Fibroblast of pulmonary artery (primary cell): ENCODE results near the gene GLG1.

ENCODE experiments used
- DNase-seq: peaks from one replicate; pipeline ENCODE4 v3.0.0-alpha.2; 2010; ENCODE audit warnings: low read depth
- H3K4me3 ChIP-seq: replicated peaks from 2 replicates; pipeline ENCODE4 v1.5.1; 2011; ENCODE audit warnings: low read depth, mild to moderate bottlenecking, control low read depth, low read length, moderate library complexity
- TF ChIP-seq, protein P1 (sequence below): IDR thresholded peaks from 2 replicates; pipeline ENCODE4 v1.5.1; 2011; ENCODE audit warnings: mild to moderate bottlenecking, control low read depth, low read length, inconsistent platforms; ENCODE audit errors: missing control alignments

Gene GLG1

DNA sequence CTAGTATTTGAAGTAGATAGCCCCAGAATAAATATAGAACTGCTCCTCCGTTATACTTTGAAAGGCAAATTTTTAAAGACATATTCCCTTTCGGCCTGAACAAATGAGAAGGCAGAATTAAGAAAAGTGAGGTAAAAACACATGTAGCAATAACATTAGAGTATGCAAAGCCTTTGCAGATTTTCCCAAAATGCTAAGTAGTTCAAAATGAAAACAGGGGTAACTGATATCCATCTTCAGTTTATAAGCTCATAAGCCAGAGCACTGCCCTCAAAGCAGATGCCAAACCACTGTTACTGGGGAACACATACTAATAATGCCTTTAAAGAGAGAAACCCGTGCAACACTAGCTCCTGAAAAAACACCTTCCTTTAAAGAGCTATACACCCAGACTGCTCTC, 134.4 kb downstream of the GLG1 start:
- H3K4me3 ChIP-seq, result no peak overlapping the region
- TF ChIP-seq, protein P1, sequence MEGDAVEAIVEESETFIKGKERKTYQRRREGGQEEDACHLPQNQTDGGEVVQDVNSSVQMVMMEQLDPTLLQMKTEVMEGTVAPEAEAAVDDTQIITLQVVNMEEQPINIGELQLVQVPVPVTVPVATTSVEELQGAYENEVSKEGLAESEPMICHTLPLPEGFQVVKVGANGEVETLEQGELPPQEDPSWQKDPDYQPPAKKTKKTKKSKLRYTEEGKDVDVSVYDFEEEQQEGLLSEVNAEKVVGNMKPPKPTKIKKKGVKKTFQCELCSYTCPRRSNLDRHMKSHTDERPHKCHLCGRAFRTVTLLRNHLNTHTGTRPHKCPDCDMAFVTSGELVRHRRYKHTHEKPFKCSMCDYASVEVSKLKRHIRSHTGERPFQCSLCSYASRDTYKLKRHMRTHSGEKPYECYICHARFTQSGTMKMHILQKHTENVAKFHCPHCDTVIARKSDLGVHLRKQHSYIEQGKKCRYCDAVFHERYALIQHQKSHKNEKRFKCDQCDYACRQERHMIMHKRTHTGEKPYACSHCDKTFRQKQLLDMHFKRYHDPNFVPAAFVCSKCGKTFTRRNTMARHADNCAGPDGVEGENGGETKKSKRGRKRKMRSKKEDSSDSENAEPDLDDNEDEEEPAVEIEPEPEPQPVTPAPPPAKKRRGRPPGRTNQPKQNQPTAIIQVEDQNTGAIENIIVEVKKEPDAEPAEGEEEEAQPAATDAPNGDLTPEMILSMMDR, result no peak
- no peak for DNase-seq

GRCh38 chr16:74472010-74472409, 134.9 kb downstream of the GLG1 start:
- H3K4me3 ChIP-seq, result no peak overlapping the region
- DNase-seq, result no peak
- TF ChIP-seq, protein P1, result no peak

GRCh38 chr16:74469946-74470478, 136.9 kb downstream of the GLG1 start:
- H3K4me3 ChIP-seq, result no peak overlapping the region
- TF ChIP-seq, protein P1, result no peak
- no peak for DNase-seq

DNA sequence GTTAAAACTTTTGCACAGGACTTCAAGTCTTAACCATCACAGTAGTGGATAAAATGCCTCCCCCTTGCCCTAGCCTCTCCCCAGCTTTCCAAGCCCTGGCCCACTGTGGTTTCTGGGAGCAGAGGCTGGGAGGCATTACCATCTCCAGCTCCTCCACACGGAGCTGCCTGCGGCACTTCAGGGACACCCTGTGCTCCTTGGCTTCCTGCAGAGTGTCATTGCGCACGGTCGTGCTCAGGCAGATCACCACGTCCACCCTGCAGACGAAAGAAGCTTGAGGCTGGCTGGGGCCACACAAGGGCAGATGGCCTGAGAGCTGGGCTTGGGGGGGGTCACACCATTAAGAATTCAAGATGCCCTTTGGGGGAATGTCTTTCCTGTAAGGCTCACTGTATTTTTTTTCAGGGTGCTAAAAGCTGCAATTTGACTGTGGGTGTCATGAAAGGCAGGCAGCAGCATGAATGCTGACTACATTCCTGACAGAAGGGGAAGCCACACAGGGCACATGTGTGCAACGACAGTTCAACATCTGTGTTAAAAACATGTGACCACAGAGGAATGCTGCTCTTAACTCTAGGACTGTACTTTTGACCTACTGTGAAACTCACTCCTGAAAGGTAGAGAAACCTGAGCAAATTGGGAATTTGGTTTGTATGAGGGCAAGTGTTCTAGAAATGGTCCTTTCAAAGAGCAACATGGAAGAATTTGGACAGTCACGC, 137.9 kb downstream of the GLG1 start:
- no peak overlapping the region for H3K4me3 ChIP-seq
- TF ChIP-seq, protein P1, result no peak
- no peak for DNase-seq

GRCh38 chr16:74466872-74467271, 140.0 kb downstream of the GLG1 start:
- H3K4me3 ChIP-seq, result no peak overlapping the region
- TF ChIP-seq, protein P1, result no peak
- no peak for DNase-seq

GRCh38 chr16:74465851-74466685, 140.8 kb downstream of the GLG1 start:
- no peak overlapping the region for H3K4me3 ChIP-seq
- DNase-seq, result peak; percentile 38
- TF ChIP-seq, protein P1, result no peak
